Gastroesophageal sphincter (tissue), 3 donors: ENCODE measurements around the gene AGO3.

Source experiments
- EP300 ChIP-seq: sonication (generic); formaldehyde crosslinking; IDR thresholded peaks from one replicate; pipeline ENCODE4 v1.6.1; 2017; ENCODE audit warnings: antibody characterized with exemption, mild to moderate bottlenecking
- POLR2A ChIP-seq, 2 donors: fragments of 450-650 bp; IDR thresholded peaks; one replicate each; pipeline ENCODE4 v1.6.1; 2017; ENCODE audit warnings: antibody characterized with exemption in 2 of 2, mild to moderate bottlenecking in 2 of 2, moderate library complexity in 1 of 2
- POLR2AphosphoS5 ChIP-seq: sonication (generic); formaldehyde crosslinking; IDR thresholded peaks from one replicate; pipeline ENCODE4 v1.6.1; 2017; ENCODE audit warnings: antibody characterized with exemption
- TF ChIP-seq, protein P1 (sequence below), 4 experiments: fragments of 200-600 bp in 2 of 4; fragments of 450-650 bp in 2 of 4; sonication (generic) in 1 of 4; IDR thresholded peaks; one replicate each; pipeline ENCODE4 v1.5.1; 2017 to 2019; ENCODE audit warnings: antibody characterized with exemption in 4 of 4, mild to moderate bottlenecking in 2 of 4, moderate library complexity in 2 of 4

DNA sequence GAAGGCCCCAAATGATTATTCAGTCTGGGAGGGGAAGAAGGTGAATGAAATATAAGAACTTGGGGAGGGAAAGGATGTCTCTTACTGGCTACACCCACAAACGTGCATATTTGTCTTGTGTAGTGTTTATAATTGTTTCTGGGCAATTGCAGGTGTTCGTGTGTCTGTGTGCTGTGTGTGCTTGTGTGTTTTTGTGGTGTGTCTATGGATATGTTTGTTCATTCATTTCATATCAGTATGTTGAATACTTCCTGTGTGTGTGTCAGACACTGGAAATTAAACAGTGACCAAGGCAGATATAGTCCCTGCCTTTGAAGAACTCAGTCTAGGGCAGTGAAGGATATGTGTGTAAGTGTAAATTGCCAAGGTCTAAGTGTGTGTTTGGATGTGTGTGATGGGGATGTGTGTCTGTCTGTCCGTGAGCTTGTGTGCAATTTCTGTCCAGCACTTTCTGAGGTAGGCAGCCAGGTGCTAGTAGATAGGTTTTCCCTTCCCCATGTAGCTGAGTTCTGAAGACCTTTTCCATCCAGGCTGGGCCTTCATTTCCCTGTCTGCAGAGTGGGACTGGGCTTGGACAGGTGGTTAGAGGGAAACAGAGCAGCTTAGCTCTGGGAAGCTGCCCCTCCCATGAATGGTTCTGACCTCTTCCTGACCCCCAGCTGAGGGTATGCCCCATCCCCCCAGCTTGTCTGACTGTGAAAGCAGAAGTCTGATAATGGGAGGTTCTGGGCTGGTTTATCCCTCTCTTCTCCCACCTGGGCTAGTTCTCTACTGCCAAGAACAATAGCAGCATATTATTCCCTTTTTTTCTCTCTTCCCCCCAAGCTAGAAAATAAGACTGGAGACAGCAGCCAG, 44.1 kb upstream of the AGO3 start:
- TF ChIP-seq, protein P1, sequence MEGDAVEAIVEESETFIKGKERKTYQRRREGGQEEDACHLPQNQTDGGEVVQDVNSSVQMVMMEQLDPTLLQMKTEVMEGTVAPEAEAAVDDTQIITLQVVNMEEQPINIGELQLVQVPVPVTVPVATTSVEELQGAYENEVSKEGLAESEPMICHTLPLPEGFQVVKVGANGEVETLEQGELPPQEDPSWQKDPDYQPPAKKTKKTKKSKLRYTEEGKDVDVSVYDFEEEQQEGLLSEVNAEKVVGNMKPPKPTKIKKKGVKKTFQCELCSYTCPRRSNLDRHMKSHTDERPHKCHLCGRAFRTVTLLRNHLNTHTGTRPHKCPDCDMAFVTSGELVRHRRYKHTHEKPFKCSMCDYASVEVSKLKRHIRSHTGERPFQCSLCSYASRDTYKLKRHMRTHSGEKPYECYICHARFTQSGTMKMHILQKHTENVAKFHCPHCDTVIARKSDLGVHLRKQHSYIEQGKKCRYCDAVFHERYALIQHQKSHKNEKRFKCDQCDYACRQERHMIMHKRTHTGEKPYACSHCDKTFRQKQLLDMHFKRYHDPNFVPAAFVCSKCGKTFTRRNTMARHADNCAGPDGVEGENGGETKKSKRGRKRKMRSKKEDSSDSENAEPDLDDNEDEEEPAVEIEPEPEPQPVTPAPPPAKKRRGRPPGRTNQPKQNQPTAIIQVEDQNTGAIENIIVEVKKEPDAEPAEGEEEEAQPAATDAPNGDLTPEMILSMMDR (IDR thresholded peaks at IDR 0.05), result no peak
- TF ChIP-seq POLR2A (IDR thresholded peaks at IDR 0.05), result no peak
- TF ChIP-seq POLR2AphosphoS5, result no peak
- TF ChIP-seq EP300, result no peak
